HepG2 (cell line): ENCODE data around the gene OR52E8. TPM values are rescaled to one million over a fixed set of nuclear protein-coding genes. Genes with fewer than 3 reads are reported as not detected.

Experiments
- ATAC-seq: fragments of 200-7000 bp; cut with Tn5 transposase; 3 replicates; pipeline ENCODE4 v1.9.1; 2020; ENCODE audit warnings: mild to moderate bottlenecking, moderate library complexity
- BruUV-seq: library from RNA; stranded (reverse); fragments of 400-500 nt; replicated peaks from 2 replicates; lab custom pipeline; 2021; lab: Mats Ljungman, UMichigan
- CTCF ChIA-PET: fragments of 300-600 bp; formaldehyde crosslinking; extraction: SDS; loops from one replicate; lab custom pipeline; 2021; ENCODE audit warnings: low total read pairs, inconsistent platforms, low intra/inter-chr PET ratio; lab: Yijun Ruan, JAX
- POLR2A ChIA-PET: fragments of 350-600 bp; sonication (Branson Sonifier 250); formaldehyde crosslinking; loops from one replicate; lab custom pipeline; 2020; ENCODE audit warnings: antibody characterized with exemption, inconsistent platforms; lab: Yijun Ruan, JAX
- DNase-seq: peaks from one replicate; pipeline ENCODE4 v3.0.0-alpha.2; 2015; ENCODE audit warnings: low spot score
- FAIRE-seq: peaks from 3 replicates; lab custom pipeline; 2011; peaks lifted over from hg19 to GRCh38; lab: Jason Lieb, UNC
- H2AFZ ChIP-seq: one replicate; pipeline ENCODE4 v1.6.1; 2011; ENCODE audit warnings: low read length, inconsistent platforms
- H3K27ac ChIP-seq: fragments of 300-600 bp; 3 replicates; pipeline ENCODE4 v1.8.0; 2011; ENCODE audit warnings: mixed run types, mild to moderate bottlenecking, mixed read lengths, low read length, inconsistent platforms; ENCODE audit not compliant: insufficient read depth; ENCODE audit errors: extremely low read length
- H3K27me3 ChIP-seq, 2 experiments: fragments of 200-600 bp in 1 of 2; 2 replicates in 1 of 2; 3 replicates in 1 of 2; pipeline versions ENCODE4 v1.6.0 to v1.8.0; 2011; ENCODE audit warnings: low read length in 2 of 2, mild to moderate bottlenecking in 2 of 2, moderate library complexity in 2 of 2, inconsistent platforms in 1 of 2; ENCODE audit not compliant: insufficient read depth in 2 of 2, control insufficient read depth in 1 of 2
- H3K36me3 ChIP-seq, 2 experiments: fragments of 200-600 bp in 1 of 2; replicated peaks in 1 of 2; 2 replicates in 1 of 2; 3 replicates in 1 of 2; pipeline versions ENCODE4 v1.5.1 to v1.8.0; 2011; ENCODE audit warnings: low read length in 2 of 2, inconsistent platforms in 1 of 2; ENCODE audit not compliant: insufficient read depth in 2 of 2, control insufficient read depth in 1 of 2
- H3K4me1 ChIP-seq: 2 replicates; pipeline ENCODE4 v1.5.1; 2012; ENCODE audit warnings: low read length, inconsistent platforms; ENCODE audit not compliant: insufficient read depth
- H3K4me2 ChIP-seq: 2 replicates; pipeline ENCODE4 v1.6.0; 2011; ENCODE audit warnings: low read depth, low read length, inconsistent platforms
- H3K4me3 ChIP-seq, 3 experiments: fragments of 200-600 bp in 1 of 3; sonication (generic), shearing (Covaris generic) in 1 of 3; replicated peaks in 1 of 3; 2 replicates each; pipeline ENCODE4 v1.5.1; 2011 to 2016; ENCODE audit warnings: low read length in 3 of 3, inconsistent platforms in 2 of 3, low read depth in 2 of 3, mild to moderate bottlenecking in 2 of 3, control low read depth in 1 of 3, mixed read lengths in 1 of 3; ENCODE audit not compliant: insufficient read depth in 1 of 3
- H3K79me2 ChIP-seq: one replicate; pipeline ENCODE4 v1.6.1; 2011; ENCODE audit warnings: low read length, inconsistent platforms; ENCODE audit not compliant: insufficient read depth
- H3K9ac ChIP-seq: 2 replicates; pipeline ENCODE4 v1.6.0; 2011; ENCODE audit warnings: mild to moderate bottlenecking, low read depth, low read length, inconsistent platforms; ENCODE audit not compliant: insufficient read depth
- H3K9me3 ChIP-seq: 2 replicates; pipeline ENCODE4 v1.5.1; 2012; ENCODE audit warnings: mild to moderate bottlenecking, low read length
- H4K20me1 ChIP-seq: 2 replicates; pipeline ENCODE4 v1.6.0; 2011; ENCODE audit warnings: inconsistent platforms, mild to moderate bottlenecking, low read length, moderate library complexity; ENCODE audit not compliant: insufficient read depth
- DNMT3B ChIP-seq: conservative IDR thresholded peaks from 2 replicates; pipeline ENCODE4 v1.6.1; 2016; ENCODE audit warnings: missing biosample characterization, control low read depth
- HNRNPUL1 ChIP-seq: fragments of 200-400 bp; formaldehyde crosslinking; IDR thresholded peaks from 2 replicates; pipeline ENCODE4 v1.6.1; 2017; ENCODE audit warnings: low read depth, mild to moderate bottlenecking, low read length, moderate library complexity
- KLF6 ChIP-seq: IDR thresholded peaks from 2 replicates; pipeline ENCODE4 v1.8.0; 2016; ENCODE audit warnings: missing biosample characterization, missing genetic modification reagents
- MEIS1 ChIP-seq: sonication (generic); formaldehyde crosslinking; IDR thresholded peaks from 2 replicates; pipeline ENCODE4 v1.9.0; 2021; ENCODE audit warnings: mild to moderate bottlenecking, missing genetic modification reagents, moderate library complexity, borderline replicate concordance
- PHF8 ChIP-seq: sonication (generic); formaldehyde crosslinking; IDR thresholded peaks from 2 replicates; pipeline ENCODE4 v1.5.0; 2020; ENCODE audit warnings: missing genetic modification reagents
- PITX1 ChIP-seq: sonication (generic); formaldehyde crosslinking; IDR thresholded peaks from 2 replicates; pipeline ENCODE4 v1.5.1; 2020; ENCODE audit warnings: mild to moderate bottlenecking, missing genetic modification reagents
- SOX6 ChIP-seq, 2 experiments: fragments of 450-650 bp in 1 of 2; sonication (generic) in 1 of 2; formaldehyde crosslinking in 1 of 2; IDR thresholded peaks; 2 replicates each; pipeline versions ENCODE4 v1.4.0 to v1.6.1; 2017 to 2020; ENCODE audit warnings: antibody characterized with exemption in 1 of 2, mild to moderate bottlenecking in 1 of 2, missing genetic modification reagents in 1 of 2
- YEATS4 ChIP-seq: sonication (generic); formaldehyde crosslinking; IDR thresholded peaks from 2 replicates; pipeline ENCODE4 v1.4.0; 2020; ENCODE audit warnings: missing genetic modification reagents, borderline replicate concordance
- ZBTB8A ChIP-seq: sonication (generic); formaldehyde crosslinking; IDR thresholded peaks from 2 replicates; pipeline ENCODE4 v1.4.0; 2020; ENCODE audit warnings: mild to moderate bottlenecking, low read depth, missing genetic modification reagents, borderline replicate concordance
- ZKSCAN5 ChIP-seq: sonication (generic); formaldehyde crosslinking; IDR thresholded peaks from 2 replicates; pipeline ENCODE4 v1.5.1; 2020; ENCODE audit warnings: mild to moderate bottlenecking, missing genetic modification reagents
- ZNF331 ChIP-seq: sonication (generic); formaldehyde crosslinking; IDR thresholded peaks from 2 replicates; pipeline ENCODE4 v1.4.0; 2020; ENCODE audit warnings: missing genetic modification reagents
- ZNF792 ChIP-seq: IDR thresholded peaks from 2 replicates; pipeline ENCODE4 v1.6.1; 2016
- WGBS: methylation state at CpG from one replicate; pipeline ENCODE4 v1.1.6; 2017; ENCODE audit warnings: low lambda C conversion rate; 5-methylcytosine and 5-hydroxymethylcytosine counted together
- in situ Hi-C: cut with HindIII; loops from 2 replicates; pipeline ENCODE4 v1.10.0; 2017; ENCODE audit warnings: low pct_unique_long_range_greater_than_20kb; ENCODE audit not compliant: extremely low pct_ligation_motif_present
- intact Hi-C: fragments of 100-400 bp; cut with micrococcal nuclease; formaldehyde crosslinking; loops from one replicate; pipeline ENCODE4 v1.10.0; 2022; ENCODE audit not compliant: unreplicated experiment
- polyA plus RNA-seq, 8 experiments: library from polyadenylated mRNA; depleted of rRNA in 3 of 8; stranded (reverse) in 7 of 8; unstranded in 1 of 8; fragments of >200 nt; fragmentation: Illumina TruSeq in 4 of 8; extraction: Trizol in 4 of 8; gene quantifications; 2 replicates each; pipeline versions ENCODE4 v1.2.1 to v1.2.3, GENCODE V29; 2011 to 2016; ENCODE audit warnings: low read depth in 4 of 8, missing spikeins in 1 of 8, mixed read lengths in 1 of 8; ENCODE audit not compliant: insufficient read depth in 1 of 8
- total RNA-seq, 5 experiments: library from RNA; depleted of rRNA; stranded (reverse); fragments of >200 nt; fragmentation: Illumina TruSeq; extraction: Trizol; gene quantifications; 2 replicates each; pipeline ENCODE4 v1.2.3, GENCODE V29; 2016; ENCODE audit warnings: low read depth in 1 of 5
- TF ChIP-seq, protein P1 (sequence below): sonication (generic); formaldehyde crosslinking; IDR thresholded peaks from 2 replicates; pipeline ENCODE4 v1.5.1; 2020; ENCODE audit warnings: mild to moderate bottlenecking, missing genetic modification reagents, moderate library complexity
- TF ChIP-seq, protein P2 (sequence below): sonication (generic); formaldehyde crosslinking; IDR thresholded peaks from 2 replicates; pipeline ENCODE4 v1.4.0; 2020; ENCODE audit warnings: missing genetic modification reagents
- TF ChIP-seq, protein P3 (sequence below): sonication (generic); formaldehyde crosslinking; IDR thresholded peaks from 2 replicates; pipeline ENCODE4 v1.9.0; 2021; ENCODE audit warnings: missing genetic modification reagents, borderline replicate concordance
- TF ChIP-seq, protein P4 (sequence below): sonication (generic); formaldehyde crosslinking; IDR thresholded peaks from 2 replicates; pipeline ENCODE4 v1.4.0; 2020; ENCODE audit warnings: missing genetic modification reagents, mild to moderate bottlenecking, borderline replicate concordance

Gene OR52E8
- total and polyA plus RNA-seq, 2 of the 13 experiments (the other 11 are each of a cell fraction or from before 2014, with no cell fraction given): not detected

DNA sequence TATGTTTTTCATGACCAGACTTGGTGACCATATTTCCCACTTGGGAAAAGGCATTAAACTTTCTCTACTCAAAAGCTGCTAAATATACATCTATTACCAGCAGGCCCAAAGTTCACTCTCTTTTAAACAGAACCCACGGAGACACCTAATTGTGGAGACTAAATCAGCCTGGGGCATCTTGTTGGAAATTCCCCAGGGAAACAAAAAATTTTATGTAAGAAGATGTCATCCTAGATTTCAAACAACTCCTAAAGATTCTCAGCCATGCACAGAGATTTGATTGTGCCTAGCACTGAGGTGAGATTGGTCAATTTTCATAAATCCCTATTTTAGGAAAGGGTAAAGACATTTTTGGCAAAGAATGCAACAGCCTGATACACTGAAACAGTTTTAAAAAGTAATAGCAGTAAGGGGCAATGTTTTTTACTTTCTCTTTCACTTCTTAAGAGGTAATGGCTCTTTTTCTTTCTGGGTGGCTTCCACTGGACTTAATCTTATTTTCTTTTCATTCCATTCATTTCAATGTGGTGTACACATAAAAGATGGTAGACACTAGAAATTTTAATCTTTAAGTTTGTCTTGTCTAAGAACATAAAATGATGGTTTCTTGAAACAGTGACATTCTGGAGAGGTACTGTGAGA, 39.1 kb downstream of the OR52E8 start (continued):
- TF ChIP-seq SOX6 (IDR thresholded peaks at IDR 0.05) (no peak), SOX6 (CRISPR knock-in tag; IDR thresholded peaks at IDR 0.05) (no peak), KLF6 (CRISPR knock-in tag) (no peak), PITX1 (CRISPR knock-in tag) (no peak), ZKSCAN5 (CRISPR knock-in tag) (no peak), ZNF792 (CRISPR knock-in tag) (no peak)
- TF ChIP-seq, protein P1, sequence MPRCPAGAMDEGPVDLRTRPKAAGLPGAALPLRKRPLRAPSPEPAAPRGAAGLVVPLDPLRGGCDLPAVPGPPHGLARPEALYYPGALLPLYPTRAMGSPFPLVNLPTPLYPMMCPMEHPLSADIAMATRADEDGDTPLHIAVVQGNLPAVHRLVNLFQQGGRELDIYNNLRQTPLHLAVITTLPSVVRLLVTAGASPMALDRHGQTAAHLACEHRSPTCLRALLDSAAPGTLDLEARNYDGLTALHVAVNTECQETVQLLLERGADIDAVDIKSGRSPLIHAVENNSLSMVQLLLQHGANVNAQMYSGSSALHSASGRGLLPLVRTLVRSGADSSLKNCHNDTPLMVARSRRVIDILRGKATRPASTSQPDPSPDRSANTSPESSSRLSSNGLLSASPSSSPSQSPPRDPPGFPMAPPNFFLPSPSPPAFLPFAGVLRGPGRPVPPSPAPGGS (CRISPR knock-in tag): no peak
- TF ChIP-seq, protein P2, sequence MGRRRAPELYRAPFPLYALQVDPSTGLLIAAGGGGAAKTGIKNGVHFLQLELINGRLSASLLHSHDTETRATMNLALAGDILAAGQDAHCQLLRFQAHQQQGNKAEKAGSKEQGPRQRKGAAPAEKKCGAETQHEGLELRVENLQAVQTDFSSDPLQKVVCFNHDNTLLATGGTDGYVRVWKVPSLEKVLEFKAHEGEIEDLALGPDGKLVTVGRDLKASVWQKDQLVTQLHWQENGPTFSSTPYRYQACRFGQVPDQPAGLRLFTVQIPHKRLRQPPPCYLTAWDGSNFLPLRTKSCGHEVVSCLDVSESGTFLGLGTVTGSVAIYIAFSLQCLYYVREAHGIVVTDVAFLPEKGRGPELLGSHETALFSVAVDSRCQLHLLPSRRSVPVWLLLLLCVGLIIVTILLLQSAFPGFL (CRISPR knock-in tag): no peak

DNA sequence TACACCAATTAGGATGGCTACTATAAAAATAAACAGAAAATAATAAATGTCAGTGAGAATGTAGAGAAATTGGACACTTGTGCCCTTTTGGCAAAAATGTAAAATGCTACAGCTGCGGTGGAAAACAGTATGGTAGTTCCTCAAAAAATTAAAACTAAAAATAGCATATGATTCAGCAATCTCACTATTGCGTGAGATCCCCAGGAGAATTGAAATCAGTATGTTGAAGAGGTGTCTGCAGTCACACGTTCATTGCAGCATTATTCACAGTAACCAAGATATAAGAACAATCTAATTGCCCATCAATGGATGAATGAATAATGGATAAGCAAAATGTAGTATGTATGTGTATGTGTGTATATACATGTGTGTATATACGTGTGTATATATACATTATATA, 42.0 kb downstream of the OR52E8 start:
- no peak for ATAC-seq
- in situ Hi-C loops: no loop called here
- no peaks in the 10 kb centered on the region; a peak in 1 of 5 replicates for H3K27me3 ChIP-seq

More for the DNA sequence above, 42.0 kb downstream of the OR52E8 start:
- intact Hi-C loops: no loop called here
- no peak overlapping the region for H3K4me3 ChIP-seq
- H4K20me1 ChIP-seq: no peaks in the 10 kb centered on the region
- BruUV-seq: no TSS peak
- ChIA-PET POLR2A (no interaction called here), CTCF (no interaction called here)
- DNase-seq (no peak), FAIRE-seq (no peak)
- H3K79me2 ChIP-seq: no peaks in the 10 kb centered on the region
- H3K4me2 ChIP-seq: no peak overlapping the region
- H3K36me3 ChIP-seq: no peaks in the 10 kb centered on the region
- WGBS: 5% methylated on average over 4 of the region's 4 CpGs
- H3K27ac ChIP-seq: no peak overlapping the region
- H3K9ac ChIP-seq: no peak overlapping the region
- TF ChIP-seq YEATS4 (CRISPR knock-in tag): no peak
- TF ChIP-seq ZNF331 (CRISPR knock-in tag): no peak
- TF ChIP-seq, protein P3, sequence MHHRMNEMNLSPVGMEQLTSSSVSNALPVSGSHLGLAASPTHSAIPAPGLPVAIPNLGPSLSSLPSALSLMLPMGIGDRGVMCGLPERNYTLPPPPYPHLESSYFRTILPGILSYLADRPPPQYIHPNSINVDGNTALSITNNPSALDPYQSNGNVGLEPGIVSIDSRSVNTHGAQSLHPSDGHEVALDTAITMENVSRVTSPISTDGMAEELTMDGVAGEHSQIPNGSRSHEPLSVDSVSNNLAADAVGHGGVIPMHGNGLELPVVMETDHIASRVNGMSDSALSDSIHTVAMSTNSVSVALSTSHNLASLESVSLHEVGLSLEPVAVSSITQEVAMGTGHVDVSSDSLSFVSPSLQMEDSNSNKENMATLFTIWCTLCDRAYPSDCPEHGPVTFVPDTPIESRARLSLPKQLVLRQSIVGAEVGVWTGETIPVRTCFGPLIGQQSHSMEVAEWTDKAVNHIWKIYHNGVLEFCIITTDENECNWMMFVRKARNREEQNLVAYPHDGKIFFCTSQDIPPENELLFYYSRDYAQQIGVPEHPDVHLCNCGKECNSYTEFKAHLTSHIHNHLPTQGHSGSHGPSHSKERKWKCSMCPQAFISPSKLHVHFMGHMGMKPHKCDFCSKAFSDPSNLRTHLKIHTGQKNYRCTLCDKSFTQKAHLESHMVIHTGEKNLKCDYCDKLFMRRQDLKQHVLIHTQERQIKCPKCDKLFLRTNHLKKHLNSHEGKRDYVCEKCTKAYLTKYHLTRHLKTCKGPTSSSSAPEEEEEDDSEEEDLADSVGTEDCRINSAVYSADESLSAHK (CRISPR knock-in tag): no peak
- TF ChIP-seq, protein P4, sequence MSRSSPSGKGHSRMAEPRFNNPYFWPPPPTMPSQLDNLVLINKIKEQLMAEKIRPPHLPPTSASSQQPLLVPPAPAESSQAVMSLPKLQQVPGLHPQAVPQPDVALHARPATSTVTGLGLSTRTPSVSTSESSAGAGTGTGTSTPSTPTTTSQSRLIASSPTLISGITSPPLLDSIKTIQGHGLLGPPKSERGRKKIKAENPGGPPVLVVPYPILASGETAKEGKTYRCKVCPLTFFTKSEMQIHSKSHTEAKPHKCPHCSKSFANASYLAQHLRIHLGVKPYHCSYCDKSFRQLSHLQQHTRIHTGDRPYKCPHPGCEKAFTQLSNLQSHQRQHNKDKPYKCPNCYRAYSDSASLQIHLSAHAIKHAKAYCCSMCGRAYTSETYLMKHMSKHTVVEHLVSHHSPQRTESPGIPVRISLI: no peak
- TF ChIP-seq MEIS1 (CRISPR knock-in tag): no peak
- no peak for TF ChIP-seq HNRNPUL1
- TF ChIP-seq ZBTB8A (CRISPR knock-in tag): no peak
- no peak for TF ChIP-seq DNMT3B (CRISPR knock-in tag)
- no peak for TF ChIP-seq PHF8
- TF ChIP-seq, all 625 proteins: peak for 0
- H3K9me3 ChIP-seq: no peaks in the 10 kb centered on the region
- no peak overlapping the region for H2AFZ ChIP-seq
- no peaks in the 10 kb centered on the region for H3K4me1 ChIP-seq
